Loucy (cell line): ENCODE measurements around the gene DRD1.

Experiments
- H2AFZ ChIP-seq: fragments of 200-600 bp; sonication (generic); 2 replicates; pipeline ENCODE4 v1.6.0; 2016; ENCODE audit warnings: antibody characterized with exemption, mild to moderate bottlenecking, low read length, moderate library complexity
- H3F3A ChIP-seq: fragments of 200-600 bp; 2 replicates; pipeline ENCODE4 v1.6.0; 2016; ENCODE audit warnings: antibody characterized with exemption, low read depth, mild to moderate bottlenecking
- H3K27me3 ChIP-seq: fragments of 200-600 bp; sonication (generic); 2 replicates; pipeline ENCODE4 v1.6.1; 2014; ENCODE audit warnings: low read length, mild to moderate bottlenecking; ENCODE audit not compliant: insufficient read depth, poor library complexity, severe bottlenecking
- H3K36me3 ChIP-seq: fragments of 200-600 bp; sonication (generic); 2 replicates; pipeline ENCODE4 v1.6.1; 2016; ENCODE audit warnings: low read length; ENCODE audit not compliant: insufficient read depth
- H3K4me1 ChIP-seq: fragments of 200-600 bp; sonication (generic); 2 replicates; pipeline ENCODE4 v1.5.1; 2014; ENCODE audit warnings: low read length, mild to moderate bottlenecking; ENCODE audit not compliant: insufficient read depth, poor library complexity, severe bottlenecking
- H3K4me2 ChIP-seq: fragments of 200-600 bp; sonication (generic); 2 replicates; pipeline ENCODE4 v1.6.0; 2014; ENCODE audit warnings: antibody characterized with exemption, low read length, low read depth, mild to moderate bottlenecking; ENCODE audit not compliant: poor library complexity, severe bottlenecking
- H3K4me3 ChIP-seq: fragments of 200-600 bp; sonication (generic); 2 replicates; pipeline ENCODE4 v1.5.1; 2014; ENCODE audit warnings: low read length, mild to moderate bottlenecking, mixed read lengths; ENCODE audit not compliant: poor library complexity, severe bottlenecking
- H3K79me2 ChIP-seq: fragments of 200-600 bp; sonication (generic); 2 replicates; pipeline ENCODE4 v1.6.1; 2014; ENCODE audit warnings: low read length; ENCODE audit not compliant: insufficient read depth
- H3K9ac ChIP-seq: fragments of 200-600 bp; sonication (generic); 2 replicates; pipeline ENCODE4 v1.6.0; 2014; ENCODE audit warnings: mild to moderate bottlenecking, low read depth, low read length, moderate library complexity; ENCODE audit not compliant: poor library complexity, severe bottlenecking
- H3K9me2 ChIP-seq: fragments of 200-600 bp; sonication (generic); replicated peaks from 2 replicates; pipeline ENCODE4 v1.6.1; 2016; ENCODE audit warnings: low read depth, low read length, mixed read lengths
- H3K9me3 ChIP-seq: fragments of 200-600 bp; sonication (generic); 2 replicates; pipeline ENCODE4 v1.6.1; 2014; ENCODE audit warnings: mild to moderate bottlenecking, antibody characterized with exemption, low read length, low read depth; ENCODE audit not compliant: insufficient read depth
- H4K20me1 ChIP-seq: fragments of 200-600 bp; sonication (generic); 2 replicates; pipeline ENCODE4 v1.6.0; 2014; ENCODE audit warnings: antibody characterized with exemption, low read length, mild to moderate bottlenecking; ENCODE audit not compliant: insufficient read depth, poor library complexity, severe bottlenecking
- EZH2phosphoT487 ChIP-seq: fragments of 200-600 bp; IDR thresholded peaks from 2 replicates; pipeline ENCODE4 v1.6.1; 2018; ENCODE audit warnings: antibody characterized with exemption, mild to moderate bottlenecking, moderate library complexity, borderline replicate concordance
- TF ChIP-seq, protein P1 (sequence below): fragments of 200-600 bp; sonication (generic); conservative IDR thresholded peaks from 2 replicates; pipeline ENCODE4 v1.5.1; 2014; ENCODE audit warnings: mild to moderate bottlenecking, antibody characterized with exemption, low read length

The DRD1 gene

DNA sequence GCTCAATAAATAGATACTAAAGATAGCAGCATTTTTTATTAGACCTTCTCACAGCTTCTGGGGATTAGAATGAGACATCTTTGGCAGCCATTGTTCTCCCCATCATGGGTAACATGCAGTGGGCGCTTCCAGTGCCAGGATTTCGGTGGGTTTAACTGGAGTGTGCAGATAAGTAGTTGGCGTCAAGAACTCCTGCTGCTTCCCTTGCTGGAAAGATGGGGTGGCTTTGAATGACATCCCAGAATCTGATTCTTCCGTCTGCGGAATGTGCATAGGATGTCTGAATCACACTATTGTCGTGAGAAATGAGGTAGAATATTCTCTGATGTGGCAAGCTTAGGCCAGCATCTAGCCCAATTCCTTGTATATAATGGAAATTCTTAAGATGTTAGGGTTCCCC is 41.6 kb upstream of the DRD1 start:
- Histone ChIP-seq H3K4me3 (no peak overlapping the region), H2AFZ (no peak overlapping the region), H3K9me2 (no peaks in the 10 kb centered on the region), H3K36me3 (peaks cover 8% of the 10 kb centered on the region; the same call in 1 of the 2 replicates), H3K4me1 (peaks cover 18% of the 10 kb centered on the region), H3F3A (no peaks in the 10 kb centered on the region), H3K9ac (no peak overlapping the region), H3K9me3 (no peaks in the 10 kb centered on the region), H4K20me1 (peaks cover 80% of the 10 kb centered on the region), H3K27me3 (no peaks in the 10 kb centered on the region), H3K79me2 (peaks cover 99% of the 10 kb centered on the region), H3K4me2 (no peak overlapping the region)
- TF ChIP-seq, protein P1, sequence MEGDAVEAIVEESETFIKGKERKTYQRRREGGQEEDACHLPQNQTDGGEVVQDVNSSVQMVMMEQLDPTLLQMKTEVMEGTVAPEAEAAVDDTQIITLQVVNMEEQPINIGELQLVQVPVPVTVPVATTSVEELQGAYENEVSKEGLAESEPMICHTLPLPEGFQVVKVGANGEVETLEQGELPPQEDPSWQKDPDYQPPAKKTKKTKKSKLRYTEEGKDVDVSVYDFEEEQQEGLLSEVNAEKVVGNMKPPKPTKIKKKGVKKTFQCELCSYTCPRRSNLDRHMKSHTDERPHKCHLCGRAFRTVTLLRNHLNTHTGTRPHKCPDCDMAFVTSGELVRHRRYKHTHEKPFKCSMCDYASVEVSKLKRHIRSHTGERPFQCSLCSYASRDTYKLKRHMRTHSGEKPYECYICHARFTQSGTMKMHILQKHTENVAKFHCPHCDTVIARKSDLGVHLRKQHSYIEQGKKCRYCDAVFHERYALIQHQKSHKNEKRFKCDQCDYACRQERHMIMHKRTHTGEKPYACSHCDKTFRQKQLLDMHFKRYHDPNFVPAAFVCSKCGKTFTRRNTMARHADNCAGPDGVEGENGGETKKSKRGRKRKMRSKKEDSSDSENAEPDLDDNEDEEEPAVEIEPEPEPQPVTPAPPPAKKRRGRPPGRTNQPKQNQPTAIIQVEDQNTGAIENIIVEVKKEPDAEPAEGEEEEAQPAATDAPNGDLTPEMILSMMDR, result no peak
- TF ChIP-seq EZH2phosphoT487, result no peak

DNA sequence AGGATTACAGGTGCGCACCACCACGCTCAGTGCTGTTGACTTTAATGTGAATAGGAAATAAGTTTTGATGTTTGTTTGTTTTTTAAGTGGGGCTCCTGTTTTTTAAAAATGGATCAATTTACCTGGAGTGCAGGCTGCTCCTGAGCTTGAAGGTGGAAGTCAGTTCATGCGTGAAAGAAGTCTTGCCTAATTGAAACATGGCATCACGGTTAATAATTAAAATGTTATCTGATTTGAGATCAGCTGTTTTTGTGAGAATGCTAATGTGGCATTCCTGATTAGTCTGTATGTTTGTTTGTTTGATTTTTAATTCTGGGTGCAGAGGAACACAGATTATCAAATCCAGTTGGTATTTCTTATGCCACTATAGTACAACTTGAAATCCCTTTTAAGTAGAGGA is 40.8 kb upstream of the DRD1 start:
- peaks cover 99% of the 10 kb centered on the region for H3K79me2 ChIP-seq
- TF ChIP-seq EZH2phosphoT487, result no peak
- TF ChIP-seq, protein P1, result no peak

DNA sequence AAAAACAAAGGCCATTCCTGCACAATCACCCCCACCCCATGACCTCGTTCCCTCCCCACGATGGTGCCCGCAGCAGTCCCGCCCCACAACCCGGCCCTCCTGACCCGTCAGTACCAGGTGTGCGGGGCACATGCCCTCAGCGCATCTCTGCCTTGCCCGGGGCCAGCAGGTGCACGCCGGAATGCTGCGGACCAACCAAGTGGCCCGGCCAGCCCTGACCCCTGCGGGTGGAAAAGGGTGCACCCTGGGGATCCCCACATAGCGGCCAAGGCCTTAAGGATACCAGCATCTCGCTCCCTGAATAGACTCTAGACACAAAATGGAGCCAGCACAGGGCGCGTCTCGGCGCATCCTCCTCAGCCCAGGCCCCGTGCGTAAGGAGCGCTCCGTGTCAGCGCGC is 40.3 kb upstream of the DRD1 start:
- no peaks in the 10 kb centered on the region for H3F3A ChIP-seq
- H4K20me1 ChIP-seq, result peaks cover 75% of the 10 kb centered on the region
- H2AFZ ChIP-seq, result no peak overlapping the region
- TF ChIP-seq, protein P1, result no peak
- TF ChIP-seq EZH2phosphoT487, result no peak
- peaks cover 18% of the 10 kb centered on the region for H3K4me1 ChIP-seq
- no peaks in the 10 kb centered on the region for H3K9me2 ChIP-seq
- H3K4me3 ChIP-seq, result no peak overlapping the region
- no peak overlapping the region for H3K9ac ChIP-seq
- peaks cover 5% of the 10 kb centered on the region; the same call in 1 of the 2 replicates for H3K36me3 ChIP-seq
- H3K9me3 ChIP-seq, result no peaks in the 10 kb centered on the region
- H3K27me3 ChIP-seq, result no peaks in the 10 kb centered on the region
- H3K4me2 ChIP-seq, result no peak overlapping the region
- peaks cover 99% of the 10 kb centered on the region for H3K79me2 ChIP-seq

More for the DNA sequence above, 40.8 kb upstream of the DRD1 start:
- Histone ChIP-seq H4K20me1 (peaks cover 77% of the 10 kb centered on the region), H3K9me2 (no peaks in the 10 kb centered on the region), H3K36me3 (peaks cover 8% of the 10 kb centered on the region; the same call in 1 of the 2 replicates), H3K4me1 (peaks cover 18% of the 10 kb centered on the region), H3K27me3 (no peaks in the 10 kb centered on the region), H3K9ac (no peak overlapping the region), H3F3A (no peaks in the 10 kb centered on the region), H3K9me3 (no peaks in the 10 kb centered on the region), H3K4me2 (peak overlapping the region; percentile 31), H3K4me3 (peak overlapping the region; percentile 13), H2AFZ (no peak overlapping the region)
